Fibroblast of lung (primary cell): ENCODE measurements around the gene SLC22A7.

Experiments used
- EZH2 ChIP-seq: IDR thresholded peaks from 2 replicates; pipeline ENCODE4 v1.5.1; 2012; ENCODE audit warnings: low read length, control low read depth, mild to moderate bottlenecking; ENCODE audit errors: missing control alignments
- TF ChIP-seq, protein P1 (sequence below), 2 donors: IDR thresholded peaks in 1 of 2; conservative IDR thresholded peaks in 1 of 2; 1 replicate in 1 of 2; 2 replicates in 1 of 2; pipeline ENCODE4 v1.5.1; 2011 to 2012; ENCODE audit warnings: low read length in 2 of 2, control low read depth in 1 of 2, inconsistent platforms in 1 of 2, low read depth in 1 of 2, mild to moderate bottlenecking in 1 of 2

DNA sequence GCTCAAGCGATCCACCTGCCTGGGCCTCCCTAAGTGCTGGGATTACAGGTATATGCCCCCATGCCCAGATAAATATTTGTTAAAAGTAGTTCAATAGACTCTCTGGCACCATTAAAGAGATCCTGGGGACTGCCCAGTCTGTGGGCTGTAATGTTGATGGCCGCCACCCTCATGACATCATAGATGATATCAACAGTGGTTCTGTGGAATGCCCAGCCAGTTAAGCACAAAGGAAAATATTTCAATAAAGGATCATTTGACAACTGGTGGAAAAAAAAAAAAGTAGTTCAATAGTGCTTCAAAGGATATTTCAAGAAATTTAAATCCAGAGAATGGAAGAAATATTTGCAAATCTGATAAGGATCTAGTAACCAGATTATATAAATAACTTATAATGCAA lies 12.1 kb downstream of the SLC22A7 start:
- TF ChIP-seq, protein P1, sequence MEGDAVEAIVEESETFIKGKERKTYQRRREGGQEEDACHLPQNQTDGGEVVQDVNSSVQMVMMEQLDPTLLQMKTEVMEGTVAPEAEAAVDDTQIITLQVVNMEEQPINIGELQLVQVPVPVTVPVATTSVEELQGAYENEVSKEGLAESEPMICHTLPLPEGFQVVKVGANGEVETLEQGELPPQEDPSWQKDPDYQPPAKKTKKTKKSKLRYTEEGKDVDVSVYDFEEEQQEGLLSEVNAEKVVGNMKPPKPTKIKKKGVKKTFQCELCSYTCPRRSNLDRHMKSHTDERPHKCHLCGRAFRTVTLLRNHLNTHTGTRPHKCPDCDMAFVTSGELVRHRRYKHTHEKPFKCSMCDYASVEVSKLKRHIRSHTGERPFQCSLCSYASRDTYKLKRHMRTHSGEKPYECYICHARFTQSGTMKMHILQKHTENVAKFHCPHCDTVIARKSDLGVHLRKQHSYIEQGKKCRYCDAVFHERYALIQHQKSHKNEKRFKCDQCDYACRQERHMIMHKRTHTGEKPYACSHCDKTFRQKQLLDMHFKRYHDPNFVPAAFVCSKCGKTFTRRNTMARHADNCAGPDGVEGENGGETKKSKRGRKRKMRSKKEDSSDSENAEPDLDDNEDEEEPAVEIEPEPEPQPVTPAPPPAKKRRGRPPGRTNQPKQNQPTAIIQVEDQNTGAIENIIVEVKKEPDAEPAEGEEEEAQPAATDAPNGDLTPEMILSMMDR (conservative IDR thresholded peaks at IDR 0.05 in 1 of 2, IDR thresholded peaks at IDR 0.05 in 1 of 2; ENCODE audit: low read depth in 1 of 2, low read length in 2 of 2), result no peak
- no peak for TF ChIP-seq EZH2
